Measurements from ENCODE around the gene PUDP.
"Not testable (repeated sequence)": the region's sequence is repeated elsewhere in the genome, so short reads cannot be mapped to it uniquely, and the experiment has no call there.

PUDP gene

DNA sequence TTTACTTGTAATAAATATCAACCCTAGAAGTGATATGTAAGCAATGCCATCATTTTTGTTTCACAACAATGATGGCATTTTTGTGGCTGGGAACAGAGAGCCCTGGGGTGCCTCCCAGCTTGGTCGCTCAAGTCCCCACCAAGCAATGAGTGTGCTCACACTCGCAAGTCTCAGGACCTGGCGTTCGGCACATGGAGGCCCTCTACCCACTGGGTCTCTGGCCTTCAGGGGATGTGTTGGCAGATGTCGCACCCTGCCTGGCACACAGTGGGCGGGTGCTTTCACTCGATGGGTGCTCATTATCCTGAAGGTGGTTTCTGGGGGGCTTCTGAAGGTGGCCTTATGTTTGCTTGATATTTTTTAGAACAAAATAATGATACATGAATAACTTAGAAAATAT, 75.1 kb downstream of the PUDP start:
- DNase-seq = no peak

GRCh38 chrX:7071390-7071789, 76.6 kb downstream of the PUDP start:
- DNase-seq = no peak

GRCh38 chrX:7069556-7069955, 78.4 kb downstream of the PUDP start:
- no peak for DNase-seq

- DNase-seq = no peak
Measured at GRCh38 chrX:7068939-7069367, 79.0 kb downstream of the PUDP start.

DNA sequence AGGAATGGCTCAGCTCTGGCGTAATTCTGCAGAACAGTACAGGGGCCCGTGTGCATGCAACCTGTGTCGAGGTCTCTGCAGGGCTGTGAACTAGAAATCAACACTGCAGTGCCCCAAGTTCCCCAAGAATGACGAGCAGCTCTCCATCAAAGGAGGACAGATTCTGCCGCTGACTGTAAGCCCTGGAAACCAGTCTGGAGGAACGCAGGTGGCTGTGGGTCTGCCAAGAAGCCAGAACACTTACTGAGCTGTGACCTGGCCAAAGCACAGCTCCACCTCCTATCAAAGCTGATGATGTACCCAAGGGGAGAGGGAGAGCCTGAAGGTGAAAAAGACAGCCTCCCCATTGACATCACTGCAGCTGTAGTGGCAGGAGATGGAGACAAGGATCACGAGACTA, 80.7 kb downstream of the PUDP start:
- DNase-seq = no peak

DNA sequence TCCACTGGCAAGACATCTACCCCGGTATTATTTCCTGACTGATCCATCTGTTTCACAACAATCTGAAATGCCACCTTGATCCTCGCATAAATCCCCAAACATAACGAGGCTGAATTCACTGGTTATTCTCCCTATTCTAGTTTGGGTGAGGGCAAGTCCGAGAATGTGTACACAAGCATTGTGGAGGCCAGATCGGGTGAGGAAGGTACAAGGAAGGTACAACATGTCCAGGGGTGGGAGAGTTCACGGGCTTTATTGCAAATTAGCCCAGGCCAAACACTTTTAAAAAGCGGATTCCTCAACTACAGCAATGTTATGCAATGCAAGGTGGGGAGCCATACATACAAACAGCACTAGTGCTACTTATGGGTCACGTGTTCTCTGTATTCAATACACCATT, 82.5 kb downstream of the PUDP start:
- DNase-seq = no peak

DNA sequence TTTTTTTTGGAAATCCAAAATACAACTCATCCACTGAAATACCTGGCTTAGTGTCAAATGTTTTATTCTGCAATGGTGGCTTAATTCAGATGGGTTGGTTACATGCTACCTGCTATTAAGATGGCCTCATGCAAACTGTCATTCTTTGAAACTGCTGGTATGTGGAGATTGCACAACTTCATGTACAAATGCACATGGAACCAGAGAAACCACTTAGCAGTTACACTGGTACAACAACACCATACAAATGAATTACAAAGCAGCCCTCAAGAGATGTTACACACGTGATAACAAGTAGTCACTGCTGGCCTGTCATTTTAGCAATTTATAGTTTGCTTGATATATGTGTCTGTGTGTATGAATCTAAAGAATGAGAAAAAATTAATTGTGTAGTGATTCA, 85.0 kb downstream of the PUDP start:
- DNase-seq = no peak

DNA sequence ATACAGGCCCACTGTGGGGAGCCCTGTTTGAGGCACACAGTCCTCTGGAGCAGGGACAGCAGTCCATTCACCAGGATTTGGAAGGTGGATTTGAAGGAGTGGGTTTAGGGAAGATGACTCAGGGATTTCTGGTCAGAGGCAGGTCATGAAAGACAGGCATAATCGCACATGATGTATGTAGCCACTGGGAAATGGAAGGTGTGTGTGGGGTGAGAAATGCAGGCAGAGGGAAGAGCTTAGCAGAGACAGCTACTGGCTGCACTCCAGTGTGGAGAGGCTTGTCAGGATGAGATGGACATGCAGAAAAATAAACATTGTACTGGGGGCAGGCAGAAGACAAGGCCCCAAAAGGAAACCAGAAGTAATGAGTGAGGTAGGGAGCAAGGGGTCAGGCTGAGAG, 85.7 kb downstream of the PUDP start:
- DNase-seq = no peak

GRCh38 chrX:7061429-7061828, 86.5 kb downstream of the PUDP start:
- DNase-seq = no peak

- no peak for DNase-seq
Measured at GRCh38 chrX:7060444-7060843, 87.5 kb downstream of the PUDP start.

- no peak for DNase-seq
Measured at GRCh38 chrX:7059859-7060258, 88.1 kb downstream of the PUDP start.

DNA sequence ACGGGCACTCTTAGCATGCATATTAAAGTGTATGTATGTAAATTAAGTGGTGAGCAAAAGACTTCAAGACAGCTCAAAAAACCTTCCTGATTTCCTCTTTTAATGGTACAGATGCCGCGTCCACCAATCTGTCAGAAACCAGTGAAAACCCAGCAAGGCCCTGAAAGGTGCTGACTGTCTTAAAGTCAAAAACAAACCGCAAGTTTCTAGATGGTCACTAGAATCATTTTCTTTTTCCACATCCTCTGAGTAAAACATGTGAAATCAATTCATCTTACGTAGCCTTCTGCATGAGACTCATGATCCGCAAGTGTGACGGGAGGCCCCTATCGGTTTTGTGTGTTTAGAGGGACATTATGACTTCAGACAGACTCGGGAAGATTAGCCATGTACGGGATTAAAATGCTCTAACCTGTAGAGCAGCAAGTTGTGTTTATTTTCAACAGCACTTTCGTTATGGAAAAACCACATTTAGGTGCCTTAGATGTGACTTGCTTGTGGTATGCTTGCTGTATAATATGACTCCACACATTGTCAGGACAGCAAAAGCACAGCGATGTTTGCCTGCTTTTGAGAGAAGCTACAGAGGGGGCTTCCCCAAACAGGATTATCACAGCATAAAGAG, 88.6 kb downstream of the PUDP start:
- DNase-seq = no peak

DNA sequence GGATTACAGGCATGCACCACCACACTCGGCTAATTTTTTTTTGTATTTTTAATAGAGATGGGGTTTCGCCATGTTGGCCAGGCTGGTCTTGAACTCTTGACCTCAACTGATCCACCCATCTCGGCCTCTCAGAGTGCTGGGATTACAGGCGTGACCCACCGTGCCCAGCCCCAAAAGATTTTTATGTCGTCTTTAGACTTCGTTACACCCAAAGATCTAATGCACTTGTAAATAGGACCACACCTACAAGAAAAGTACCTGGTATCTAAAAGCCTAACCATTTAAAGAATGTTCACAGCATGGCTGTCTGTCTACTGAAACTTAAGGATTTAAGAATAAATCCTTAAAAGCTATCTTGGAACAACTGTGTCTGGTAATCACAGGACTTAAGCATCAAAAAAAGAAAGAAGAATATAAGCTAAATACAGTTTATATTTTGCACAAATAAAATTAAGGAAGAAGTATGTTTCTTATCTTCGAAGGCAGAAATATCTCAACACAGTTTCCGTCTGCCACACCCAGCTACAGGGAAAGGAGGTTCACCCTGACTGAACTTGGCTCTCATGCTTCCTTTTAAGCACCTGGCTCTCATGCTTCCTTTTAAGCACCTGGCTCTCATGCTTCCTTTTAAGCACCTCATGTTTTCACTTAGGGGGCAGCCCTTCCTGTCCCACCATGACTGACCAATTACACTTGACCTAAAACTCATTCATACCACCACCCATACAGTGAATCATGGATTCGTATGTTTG, 92.4 kb downstream of the PUDP start:
- no peak for DNase-seq

DNA sequence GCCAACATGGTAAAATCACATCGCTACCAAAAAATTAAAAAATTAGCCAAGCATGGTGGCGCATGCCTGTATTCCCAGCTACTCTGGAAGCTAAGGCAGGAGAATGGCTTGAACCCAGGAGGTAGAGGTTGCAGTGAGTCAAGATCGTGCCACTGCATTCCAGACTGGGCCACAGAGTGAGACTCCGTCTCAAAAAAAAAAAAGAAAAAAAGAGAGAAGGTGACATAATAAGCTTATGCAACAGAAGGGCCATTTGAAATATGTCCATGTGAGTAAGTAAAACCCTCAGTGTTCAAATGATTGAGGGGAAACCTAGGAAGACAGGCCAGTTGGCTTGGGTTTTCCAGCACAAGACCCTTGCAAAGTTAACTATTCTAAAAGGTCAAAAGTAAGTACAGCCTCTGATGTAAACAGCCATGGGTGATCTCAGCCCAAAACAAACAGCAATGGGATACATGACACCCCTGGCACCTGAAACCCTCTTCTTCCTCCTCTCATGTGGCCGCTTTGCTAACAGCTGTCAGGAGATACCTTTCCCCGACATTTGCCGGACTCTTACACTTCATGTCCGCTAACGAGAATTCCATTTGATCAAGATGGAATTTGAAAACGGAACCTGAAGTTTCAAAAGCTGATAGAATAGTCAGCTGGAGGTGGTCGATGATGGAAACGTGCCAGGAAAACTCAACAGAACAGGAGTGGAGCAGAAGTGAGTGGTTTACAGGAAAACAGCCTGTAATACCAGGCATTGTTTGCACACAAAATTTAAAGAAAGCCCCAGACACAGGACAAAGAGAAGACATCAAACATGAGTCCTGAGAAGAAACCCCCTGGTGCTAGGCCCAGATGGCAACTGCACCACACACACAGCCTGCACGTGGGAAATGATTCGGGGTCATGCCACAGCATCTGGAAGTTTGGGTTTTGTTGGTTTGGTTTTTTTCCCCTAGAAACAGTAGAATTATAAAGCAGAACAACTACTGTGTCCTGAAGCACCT, 93.4 kb downstream of the PUDP start:
- DNase-seq = no peak

DNA sequence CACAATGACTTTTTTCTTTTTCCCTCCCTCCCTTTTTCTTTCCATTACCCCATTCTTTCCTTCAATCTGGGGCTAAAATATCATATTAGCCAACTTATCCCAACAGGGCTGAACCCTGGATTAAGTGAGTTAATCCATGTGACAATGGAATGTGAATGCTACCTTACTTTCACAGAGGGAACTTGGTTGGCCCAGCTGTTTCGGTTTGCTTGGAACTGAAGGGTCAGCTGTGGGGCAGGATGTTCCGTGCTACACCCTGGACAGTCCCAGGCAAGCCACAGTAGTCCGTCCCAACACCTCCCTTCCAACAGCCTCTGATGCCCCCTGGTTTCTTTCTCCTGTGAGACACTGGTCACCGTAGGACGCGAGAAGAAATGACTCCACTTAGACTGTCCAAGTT, 95.4 kb downstream of the PUDP start:
- DNase-seq = no peak

DNA sequence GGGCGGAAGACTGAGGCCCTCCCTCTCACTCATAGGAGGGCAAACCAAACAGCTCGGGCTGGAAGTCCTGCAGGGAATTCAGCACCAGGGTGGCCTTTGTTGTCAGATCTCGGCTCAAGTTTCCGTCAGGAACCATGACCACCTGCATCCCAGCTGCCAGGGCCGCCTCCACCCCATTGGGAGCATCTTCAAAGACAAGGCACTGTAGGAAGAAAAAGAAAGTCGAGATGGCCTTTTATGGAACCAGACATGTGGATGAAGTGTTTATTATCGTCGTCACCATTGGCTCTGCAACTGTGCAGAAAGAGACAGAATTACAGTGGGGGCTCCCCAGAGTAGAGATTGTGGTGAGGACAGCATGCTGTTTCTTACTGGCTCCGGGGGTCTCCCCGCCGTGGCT, 97.7 kb downstream of the PUDP start:
- no peak for DNase-seq

- DNase-seq = peak in 1 of 2 experiments; percentile 21
Measured at GRCh38 chrX:7047951-7048350, 100.0 kb downstream of the PUDP start.

DNA sequence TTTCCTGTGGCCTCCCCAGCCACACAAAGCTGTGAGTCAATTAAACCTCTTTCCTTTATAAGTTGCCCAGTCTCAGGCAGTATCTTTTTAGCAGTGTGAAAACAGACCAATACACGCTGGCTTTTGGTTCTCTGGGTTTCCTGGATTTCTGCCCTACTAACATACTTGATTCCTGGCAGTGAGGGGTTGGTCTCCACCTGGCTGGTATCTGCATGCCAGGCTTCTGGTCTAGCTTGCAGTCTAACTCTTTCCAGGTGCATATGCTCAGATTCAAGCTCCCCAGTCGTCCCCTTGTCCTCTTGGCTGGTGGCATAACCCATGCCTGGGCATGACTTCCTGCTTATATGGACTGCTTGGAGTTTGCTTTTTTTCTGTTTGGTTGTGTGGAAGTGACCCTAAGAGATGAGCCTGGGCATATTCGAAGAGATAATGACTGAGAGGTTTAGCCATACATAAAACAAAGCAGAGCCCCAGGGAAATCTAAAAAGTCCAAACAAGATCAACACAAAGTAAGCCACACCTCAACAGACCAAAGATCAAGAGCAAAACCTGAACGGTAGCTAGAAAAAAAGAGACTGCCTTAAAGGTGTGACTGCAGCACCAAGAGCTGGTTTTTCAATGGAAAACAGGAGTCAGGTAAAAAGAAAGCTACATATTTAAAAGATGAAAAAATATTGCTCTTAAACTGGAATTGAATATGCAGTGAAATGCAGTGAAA, 102.6 kb downstream of the PUDP start:
- no peak for DNase-seq

DNA sequence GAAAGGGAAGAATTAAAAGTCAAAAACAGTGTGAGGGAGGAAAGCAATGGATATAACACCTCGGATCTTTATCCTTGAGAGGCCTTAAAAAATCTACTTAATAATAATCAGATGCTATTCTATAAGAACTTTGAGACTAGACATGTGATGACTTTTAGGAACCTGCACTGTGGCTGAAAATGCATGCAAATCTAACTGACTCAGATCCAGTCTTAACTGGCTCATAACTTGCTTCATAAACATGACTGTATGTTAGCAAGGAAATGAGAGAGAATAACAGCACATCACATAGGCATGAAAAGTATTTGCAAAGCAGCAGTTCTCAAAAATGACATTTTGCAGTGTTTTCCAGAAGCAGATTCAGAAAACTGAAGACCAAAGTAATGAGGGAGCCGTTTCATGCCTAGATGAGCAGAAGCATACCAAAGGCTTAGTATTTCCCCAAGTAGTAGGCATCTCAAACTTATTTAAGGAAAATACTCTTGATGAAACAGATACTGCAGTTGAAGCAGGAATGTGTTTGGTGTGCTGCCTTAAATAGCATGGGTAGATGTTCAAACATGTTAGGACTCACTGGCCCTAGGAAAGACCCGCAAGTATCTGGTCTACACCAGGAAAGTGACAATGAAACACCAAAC, 104.0 kb downstream of the PUDP start:
- not testable (repeated sequence) for DNase-seq

- no peak for DNase-seq
Measured at GRCh38 chrX:7028246-7028645, 119.7 kb downstream of the PUDP start.

DNA sequence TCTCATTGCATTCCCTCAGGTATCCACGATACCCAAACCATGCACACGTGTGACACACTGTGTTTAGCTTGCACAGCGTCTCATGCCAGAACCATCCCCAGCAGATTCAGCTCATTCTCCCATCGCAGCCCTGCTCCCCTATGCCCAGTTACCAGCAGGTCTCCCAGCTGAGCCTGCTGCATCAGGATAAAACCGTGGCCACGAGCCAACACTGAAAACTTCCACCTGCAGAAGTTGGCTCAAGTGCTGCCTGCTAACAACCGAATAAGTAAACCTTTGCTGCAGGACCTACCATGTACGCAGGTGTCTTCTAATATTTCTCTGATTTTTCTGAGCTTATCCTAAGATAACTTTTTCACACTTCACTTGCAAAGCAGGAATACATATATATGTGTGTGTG, 120.9 kb downstream of the PUDP start:
- no peak for DNase-seq

- DNase-seq = not testable (repeated sequence)
Measured at GRCh38 chrX:7026365-7026764, 121.6 kb downstream of the PUDP start.

All from NCI-H1930 (cell line).